Skeletal muscle satellite cell (primary cell): ENCODE results near the gene ACTG2.
A peak's percentile ranks its signal among the peaks of the same experiment; 100 is the strongest.

Experiments
- H3K27me3 ChIP-seq: 2 replicates; pipeline ENCODE4 v1.7.0; 2013; ENCODE audit warnings: low read length; ENCODE audit not compliant: control insufficient read depth, insufficient read depth
- H3K36me3 ChIP-seq: 2 replicates; pipeline ENCODE4 v1.7.0; 2013; ENCODE audit warnings: mild to moderate bottlenecking, control low read depth, low read length; ENCODE audit not compliant: insufficient read depth
- H3K4me1 ChIP-seq: 2 replicates; pipeline ENCODE4 v1.7.0; 2013; ENCODE audit warnings: low read length; ENCODE audit not compliant: control insufficient read depth, insufficient read depth
- H3K4me2 ChIP-seq: 2 replicates; pipeline ENCODE4 v1.7.0; 2013; ENCODE audit warnings: mild to moderate bottlenecking, low read length
- H3K4me3 ChIP-seq: 2 replicates; pipeline ENCODE4 v1.7.0; 2013; ENCODE audit warnings: low read length
- H3K9ac ChIP-seq: 2 replicates; pipeline ENCODE4 v1.7.0; 2013; ENCODE audit warnings: mild to moderate bottlenecking, low read depth, low read length, moderate library complexity
- H3K9me3 ChIP-seq: replicated peaks from 2 replicates; pipeline ENCODE4 v1.7.0; 2013; ENCODE audit warnings: mild to moderate bottlenecking, control low read depth, low read length

The ACTG2 gene

GRCh38 chr2:73917696-73918207 lies 24.9 kb downstream of the ACTG2 start:
- H3K4me1 ChIP-seq = no peaks in the 10 kb centered on the region
- peaks cover 42% of the 10 kb centered on the region for H3K27me3 ChIP-seq

GRCh38 chr2:73918856-73919255 lies 26.0 kb downstream of the ACTG2 start:
- Histone ChIP-seq H3K4me2 (no peak overlapping the region), H3K27me3 (peaks cover 44% of the 10 kb centered on the region), H3K36me3 (no peaks in the 10 kb centered on the region), H3K4me1 (no peaks in the 10 kb centered on the region), H3K9me3 (no peaks in the 10 kb centered on the region), H3K9ac (no peak overlapping the region), H3K4me3 (no peak overlapping the region)

More at GRCh38 chr2:73917696-73918207, 24.9 kb downstream of the ACTG2 start:
- Histone ChIP-seq H3K36me3 (no peaks in the 10 kb centered on the region), H3K4me3 (no peak overlapping the region), H3K4me2 (no peak overlapping the region), H3K9me3 (no peaks in the 10 kb centered on the region), H3K9ac (no peak overlapping the region)

- H3K9ac ChIP-seq = no peak overlapping the region
- no peak overlapping the region for H3K4me2 ChIP-seq
- H3K27me3 ChIP-seq = peaks cover 41% of the 10 kb centered on the region
- H3K9me3 ChIP-seq = no peaks in the 10 kb centered on the region
- no peak overlapping the region for H3K4me3 ChIP-seq
- H3K4me1 ChIP-seq = no peaks in the 10 kb centered on the region
- no peaks in the 10 kb centered on the region for H3K36me3 ChIP-seq
These were observed 26.9 kb downstream of the ACTG2 start for GRCh38 chr2:73919596-73920228.

- no peak overlapping the region for H3K4me2 ChIP-seq
- no peak overlapping the region for H3K9ac ChIP-seq
- H3K27me3 ChIP-seq = peaks cover 38% of the 10 kb centered on the region
- no peak overlapping the region for H3K4me3 ChIP-seq
- no peaks in the 10 kb centered on the region for H3K4me1 ChIP-seq
- no peaks in the 10 kb centered on the region for H3K36me3 ChIP-seq
- no peaks in the 10 kb centered on the region for H3K9me3 ChIP-seq
These were observed 28.1 kb downstream of the ACTG2 start for GRCh38 chr2:73920577-73921545.

DNA sequence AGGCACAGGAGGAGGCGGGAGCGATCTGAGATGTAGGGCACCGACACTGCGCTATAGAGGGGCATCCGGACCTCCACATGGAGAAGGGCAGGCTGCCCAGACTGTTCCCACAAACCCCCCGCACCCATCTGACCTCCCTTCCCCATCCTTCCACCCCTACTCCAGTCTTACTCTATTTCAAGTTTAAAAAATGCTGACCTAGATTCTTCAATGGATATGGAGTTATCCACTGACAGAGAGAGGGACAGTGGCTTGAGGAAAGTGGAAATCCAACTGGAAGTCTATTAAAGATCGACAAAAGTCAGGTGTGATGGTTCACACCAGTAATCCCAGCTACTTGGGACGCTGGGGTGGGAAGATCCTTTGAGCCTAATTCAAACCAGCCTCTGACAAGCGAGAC lies 28.8 kb downstream of the ACTG2 start:
- H3K4me3 ChIP-seq = no peak overlapping the region
- no peaks in the 10 kb centered on the region for H3K4me1 ChIP-seq
- no peak overlapping the region for H3K9ac ChIP-seq
- H3K9me3 ChIP-seq = no peaks in the 10 kb centered on the region
- peaks cover 38% of the 10 kb centered on the region for H3K27me3 ChIP-seq
- no peak overlapping the region for H3K4me2 ChIP-seq
- H3K36me3 ChIP-seq = no peaks in the 10 kb centered on the region

DNA sequence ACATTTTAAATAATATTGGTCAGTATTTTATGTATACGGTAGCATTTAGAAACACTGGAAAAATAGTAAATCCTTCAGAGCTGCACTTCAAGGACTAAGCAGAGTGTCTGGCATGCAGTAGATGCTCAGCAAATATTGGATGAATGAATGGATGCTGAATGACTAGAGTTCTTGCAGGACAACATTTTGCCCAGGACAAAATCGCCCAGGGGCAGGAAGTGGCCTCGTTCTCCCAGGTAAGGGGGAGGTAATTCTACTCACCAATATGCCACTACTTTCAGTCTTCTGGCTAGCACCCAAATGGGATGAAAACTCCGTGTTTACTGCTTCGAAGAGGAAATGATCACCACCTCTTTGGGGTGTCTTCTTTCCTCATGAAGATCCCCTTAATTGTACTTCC lies 29.9 kb downstream of the ACTG2 start:
- peaks cover 2% of the 10 kb centered on the region for H3K4me1 ChIP-seq
- H3K4me3 ChIP-seq = no peak overlapping the region
- no peaks in the 10 kb centered on the region for H3K36me3 ChIP-seq
- peaks cover 36% of the 10 kb centered on the region for H3K27me3 ChIP-seq
- H3K9ac ChIP-seq = no peak overlapping the region
- H3K9me3 ChIP-seq = no peaks in the 10 kb centered on the region
- H3K4me2 ChIP-seq = no peak overlapping the region

DNA sequence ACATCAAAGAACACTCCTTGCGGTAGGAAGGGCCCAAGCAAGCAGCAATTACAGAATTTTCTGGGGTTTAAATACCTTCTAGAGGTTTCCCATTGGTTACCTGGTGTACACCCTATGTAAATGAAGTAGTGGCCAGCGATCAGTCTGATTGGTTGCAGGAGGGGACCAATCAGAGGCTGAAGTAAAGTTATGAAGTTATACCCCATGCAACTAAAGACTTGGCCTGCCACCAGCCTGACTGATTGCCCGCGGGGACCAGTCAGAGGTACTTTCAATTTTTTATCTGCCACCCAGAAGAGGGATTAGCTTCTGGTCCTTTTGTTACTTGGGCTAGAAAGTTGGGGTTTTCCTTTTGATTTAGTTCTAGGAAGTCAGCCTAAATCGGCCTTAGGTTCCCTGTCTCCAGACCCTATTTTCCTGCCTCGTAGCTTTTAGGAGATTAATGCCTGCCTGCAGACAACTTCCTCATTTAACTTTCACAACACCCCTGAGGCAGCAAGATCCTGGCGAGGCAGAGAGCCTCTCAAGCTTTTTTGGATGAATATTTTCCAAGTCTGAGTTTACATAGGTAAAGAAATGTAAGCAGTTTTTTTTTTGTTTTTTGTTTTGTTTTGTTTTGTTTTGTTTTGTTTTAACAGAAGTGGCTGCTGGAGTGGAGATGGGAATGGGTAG lies 32.4 kb downstream of the ACTG2 start:
- Histone ChIP-seq H3K9ac (no peak overlapping the region), H3K4me1 (peaks cover 24% of the 10 kb centered on the region), H3K9me3 (no peaks in the 10 kb centered on the region), H3K36me3 (no peaks in the 10 kb centered on the region), H3K4me2 (no peak overlapping the region), H3K27me3 (peaks cover 25% of the 10 kb centered on the region), H3K4me3 (no peak overlapping the region)

GRCh38 chr2:73925853-73926492 lies 33.2 kb downstream of the ACTG2 start:
- Histone ChIP-seq H3K4me2 (peak overlapping the region; percentile 68), H3K9me3 (no peaks in the 10 kb centered on the region), H3K9ac (peak overlapping the region; percentile 99), H3K36me3 (no peaks in the 10 kb centered on the region), H3K4me1 (peaks cover 27% of the 10 kb centered on the region), H3K4me3 (peak overlapping the region; percentile 96), H3K27me3 (peaks cover 19% of the 10 kb centered on the region)

DNA sequence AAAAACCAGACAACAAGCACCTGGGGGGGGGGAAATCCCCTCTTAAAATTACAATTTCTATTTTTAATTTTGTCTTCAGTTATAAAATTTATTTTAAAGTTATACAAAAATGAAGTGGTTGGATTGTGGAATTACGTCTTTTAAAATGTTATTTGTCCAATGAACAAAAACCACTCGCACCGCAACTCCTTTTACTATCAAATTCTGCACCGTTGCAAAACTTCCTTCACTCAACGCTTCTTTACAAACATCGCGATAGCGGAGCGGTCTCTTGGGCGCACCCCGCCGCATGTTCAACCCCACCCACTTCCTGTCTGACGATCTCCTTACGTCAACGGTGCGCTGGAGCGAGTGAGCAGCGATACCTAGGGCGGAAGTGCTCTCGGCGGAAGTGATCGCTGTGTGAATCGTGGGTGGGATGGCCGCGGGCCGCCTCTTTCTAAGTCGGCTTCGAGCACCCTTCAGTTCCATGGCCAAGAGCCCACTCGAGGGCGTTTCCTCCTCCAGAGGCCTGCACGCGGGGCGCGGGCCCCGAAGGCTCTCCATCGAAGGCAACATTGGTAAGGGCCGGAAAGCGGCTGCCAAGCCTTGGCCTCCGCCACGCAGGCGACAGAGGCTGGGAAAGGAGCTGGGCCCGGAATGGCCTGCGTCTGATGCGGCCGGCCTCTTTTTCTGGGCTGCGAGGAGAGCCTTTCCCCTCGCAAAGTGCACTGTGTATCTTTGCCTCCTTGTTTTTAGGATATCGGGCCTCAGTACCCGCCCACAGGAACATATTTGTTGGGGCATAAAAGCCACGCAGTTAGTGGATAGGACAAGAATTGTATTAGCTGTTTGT lies 33.9 kb downstream of the ACTG2 start, which contains the start of gene DGUOK:
Gene DGUOK, plus strand, starts transcription at position 388 of the 835 bp plus-strand sequence. Its CDS starts 31 bp downstream, at position 419.
- no peaks in the 10 kb centered on the region for H3K36me3 ChIP-seq
- peak within 1 kb of the TSS; percentile 89 for H3K4me2 ChIP-seq
- H3K4me1 ChIP-seq = peaks cover 33% of the 10 kb centered on the region
- peak within 1 kb of the TSS; percentile 96 for H3K4me3 ChIP-seq
- peaks cover 12% of the 10 kb centered on the region for H3K27me3 ChIP-seq
- peak within 1 kb of the TSS; percentile 99 for H3K9ac ChIP-seq
- H3K9me3 ChIP-seq = no peaks in the 10 kb centered on the region

- Histone ChIP-seq H3K36me3 (no peaks in the 10 kb centered on the region), H3K4me1 (peaks cover 39% of the 10 kb centered on the region), H3K9ac (peak overlapping the region; percentile 99), H3K27me3 (peaks cover 6% of the 10 kb centered on the region), H3K9me3 (no peaks in the 10 kb centered on the region), H3K4me3 (peak overlapping the region; percentile 96), H3K4me2 (peak overlapping the region; percentile 89)
These were observed 34.5 kb downstream of the ACTG2 start for GRCh38 chr2:73927344-73927743.
